ENCODE results near the gene COL5A3. TPM values are rescaled to one million over a fixed set of nuclear protein-coding genes. Genes with fewer than 3 reads are reported as not detected.

COL5A3 gene
- total and polyA plus RNA-seq, 2 of the 13 experiments (the other 11 are each of a cell fraction or from before 2014, with no cell fraction given), result 0.02 TPM; not detected in 1

- TF ChIP-seq ZNF280D (CRISPR knock-in tag; IDR thresholded peaks at IDR 0.05), result no peak
- 0 out of 4 replicates have a peak, but pooled peaks of 1 of the 2 experiments have one; percentile 24 for TF ChIP-seq KLF16 (CRISPR knock-in tag; IDR thresholded peaks at IDR 0.05)
- TF ChIP-seq NAIF1 (CRISPR knock-in tag; IDR thresholded peaks at IDR 0.05; ENCODE audit: borderline replicate concordance), result no peak
- no peak for TF ChIP-seq HIC2 (CRISPR knock-in tag; IDR thresholded peaks at IDR 0.05; ENCODE audit: low read depth)
- no peak for TF ChIP-seq MBD4 (IDR thresholded peaks at IDR 0.05; ENCODE audit: borderline replicate concordance, low read length)
- no peak for TF ChIP-seq REL (CRISPR knock-in tag; conservative IDR thresholded peaks at IDR 0.05)
- TF ChIP-seq ZNF597 (CRISPR knock-in tag; IDR thresholded peaks at IDR 0.05), result no peak
- no peak for TF ChIP-seq RELA (CRISPR knock-in tag; IDR thresholded peaks at IDR 0.05)
These were observed 95.7 kb downstream of the COL5A3 start (continued) for GRCh38 chr19:9914315-9915207.
